ENCODE data around the gene PTPRG. TPM values are rescaled to one million over a fixed set of nuclear protein-coding genes. Genes with fewer than 3 reads are reported as not detected.

The PTPRG gene
- total RNA-seq, 1 donor = 148 TPM

GRCh38 chr3:61948699-61949305 lies 387.4 kb downstream of the PTPRG start:
- Histone ChIP-seq H3K4me2 (ENCODE audit: insufficient read depth, low read length) (no peak overlapping the region), H3K4me3 (ENCODE audit: insufficient read depth, low read length) (no peak overlapping the region), H3K4me1 (ENCODE audit: insufficient read depth, low read length) (peaks cover 2% of the 10 kb centered on the region), H3K36me3 (ENCODE audit: insufficient read depth, low read length) (no peaks in the 10 kb centered on the region), H3K9me3 (ENCODE audit: low read depth, low read length) (no peaks in the 10 kb centered on the region), H2AFZ (ENCODE audit: low read length) (no peak overlapping the region), H3K27me3 (ENCODE audit: insufficient read depth, low read length) (no peaks in the 10 kb centered on the region), H3K27ac (ENCODE audit: low read depth, low read length) (no peak overlapping the region), H3K79me2 (ENCODE audit: insufficient read depth, low read length) (peaks cover 6% of the 10 kb centered on the region), H4K20me1 (ENCODE audit: insufficient read depth, low read length) (peaks cover 6% of the 10 kb centered on the region)
- DNase-seq (ENCODE audit: insufficient read length, low spot score, missing footprints) = no peak
- TF ChIP-seq, protein P1, sequence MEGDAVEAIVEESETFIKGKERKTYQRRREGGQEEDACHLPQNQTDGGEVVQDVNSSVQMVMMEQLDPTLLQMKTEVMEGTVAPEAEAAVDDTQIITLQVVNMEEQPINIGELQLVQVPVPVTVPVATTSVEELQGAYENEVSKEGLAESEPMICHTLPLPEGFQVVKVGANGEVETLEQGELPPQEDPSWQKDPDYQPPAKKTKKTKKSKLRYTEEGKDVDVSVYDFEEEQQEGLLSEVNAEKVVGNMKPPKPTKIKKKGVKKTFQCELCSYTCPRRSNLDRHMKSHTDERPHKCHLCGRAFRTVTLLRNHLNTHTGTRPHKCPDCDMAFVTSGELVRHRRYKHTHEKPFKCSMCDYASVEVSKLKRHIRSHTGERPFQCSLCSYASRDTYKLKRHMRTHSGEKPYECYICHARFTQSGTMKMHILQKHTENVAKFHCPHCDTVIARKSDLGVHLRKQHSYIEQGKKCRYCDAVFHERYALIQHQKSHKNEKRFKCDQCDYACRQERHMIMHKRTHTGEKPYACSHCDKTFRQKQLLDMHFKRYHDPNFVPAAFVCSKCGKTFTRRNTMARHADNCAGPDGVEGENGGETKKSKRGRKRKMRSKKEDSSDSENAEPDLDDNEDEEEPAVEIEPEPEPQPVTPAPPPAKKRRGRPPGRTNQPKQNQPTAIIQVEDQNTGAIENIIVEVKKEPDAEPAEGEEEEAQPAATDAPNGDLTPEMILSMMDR (IDR thresholded peaks at IDR 0.05; ENCODE audit: extremely low read depth, low read depth, low read length) = no peak

- Histone ChIP-seq H3K27me3 (ENCODE audit: insufficient read depth, low read length) (no peaks in the 10 kb centered on the region), H3K4me1 (ENCODE audit: insufficient read depth, low read length) (peaks cover 36% of the 10 kb centered on the region), H3K36me3 (ENCODE audit: insufficient read depth, low read length) (no peaks in the 10 kb centered on the region), H3K9me3 (ENCODE audit: low read depth, low read length) (no peaks in the 10 kb centered on the region), H3K4me3 (ENCODE audit: insufficient read depth, low read length) (no peak overlapping the region), H3K27ac (ENCODE audit: low read depth, low read length) (peak overlapping the region; percentile 30), H2AFZ (ENCODE audit: low read length) (no peak overlapping the region), H3K4me2 (ENCODE audit: insufficient read depth, low read length) (peak overlapping the region; percentile 29), H3K79me2 (ENCODE audit: insufficient read depth, low read length) (peaks cover 9% of the 10 kb centered on the region), H4K20me1 (ENCODE audit: insufficient read depth, low read length) (no peaks in the 10 kb centered on the region)
- TF ChIP-seq, protein P1 (IDR thresholded peaks at IDR 0.05; ENCODE audit: extremely low read depth, low read depth, low read length) = no peak
- DNase-seq (ENCODE audit: insufficient read length, low spot score, missing footprints) = peak; percentile 46
Observed at GRCh38 chr3:61954097-61954540, 392.7 kb downstream of the PTPRG start.

GRCh38 chr3:61955483-61955882 lies 394.1 kb downstream of the PTPRG start:
- H3K9me3 ChIP-seq (ENCODE audit: low read depth, low read length) = no peaks in the 10 kb centered on the region
- no peaks in the 10 kb centered on the region for H3K36me3 ChIP-seq (ENCODE audit: insufficient read depth, low read length)
- H3K27me3 ChIP-seq (ENCODE audit: insufficient read depth, low read length) = no peaks in the 10 kb centered on the region
- H2AFZ ChIP-seq (ENCODE audit: low read length) = no peak overlapping the region
- no peaks in the 10 kb centered on the region for H4K20me1 ChIP-seq (ENCODE audit: insufficient read depth, low read length)
- peak; percentile 29 for DNase-seq (ENCODE audit: insufficient read length, low spot score, missing footprints)
- TF ChIP-seq, protein P1 (IDR thresholded peaks at IDR 0.05; ENCODE audit: extremely low read depth, low read depth, low read length) = no peak
- peak overlapping the region; percentile 89 for H3K27ac ChIP-seq (ENCODE audit: low read depth, low read length)
- H3K4me2 ChIP-seq (ENCODE audit: insufficient read depth, low read length) = peak overlapping the region; percentile 84
- H3K4me3 ChIP-seq (ENCODE audit: insufficient read depth, low read length) = no peak overlapping the region
- H3K4me1 ChIP-seq (ENCODE audit: insufficient read depth, low read length) = peaks cover 36% of the 10 kb centered on the region
- peaks cover 12% of the 10 kb centered on the region for H3K79me2 ChIP-seq (ENCODE audit: insufficient read depth, low read length)

GRCh38 chr3:61956236-61956635 lies 394.9 kb downstream of the PTPRG start:
- DNase-seq (ENCODE audit: insufficient read length, low spot score, missing footprints) = no peak

More at GRCh38 chr3:61956236-61956635, 394.9 kb downstream of the PTPRG start:
- no peaks in the 10 kb centered on the region for H3K27me3 ChIP-seq (ENCODE audit: insufficient read depth, low read length)
- H3K27ac ChIP-seq (ENCODE audit: low read depth, low read length) = peak overlapping the region; percentile 89
- no peaks in the 10 kb centered on the region for H3K9me3 ChIP-seq (ENCODE audit: low read depth, low read length)
- TF ChIP-seq, protein P1 (IDR thresholded peaks at IDR 0.05; ENCODE audit: extremely low read depth, low read depth, low read length) = no peak
- H4K20me1 ChIP-seq (ENCODE audit: insufficient read depth, low read length) = no peaks in the 10 kb centered on the region
- H3K4me2 ChIP-seq (ENCODE audit: insufficient read depth, low read length) = peak overlapping the region; percentile 84
- no peak overlapping the region for H2AFZ ChIP-seq (ENCODE audit: low read length)
- H3K79me2 ChIP-seq (ENCODE audit: insufficient read depth, low read length) = peaks cover 16% of the 10 kb centered on the region
- no peaks in the 10 kb centered on the region for H3K36me3 ChIP-seq (ENCODE audit: insufficient read depth, low read length)
- peaks cover 36% of the 10 kb centered on the region for H3K4me1 ChIP-seq (ENCODE audit: insufficient read depth, low read length)
- peak overlapping the region; percentile 52 for H3K4me3 ChIP-seq (ENCODE audit: insufficient read depth, low read length)

Measured in osteoblast (primary cell).